GM23338 (cell line): Measurements from ENCODE around the gene ECHDC3.

ENCODE experiments used
- CREB1 ChIP-seq: fragments of 250-450 bp; sonication (Bioruptor Pico); IDR thresholded peaks from 2 replicates; pipeline ENCODE4 v1.5.0; 2020; ENCODE audit warnings: low read depth, mild to moderate bottlenecking, moderate library complexity
- CTCF ChIP-seq, 2 experiments: fragments of 200-600 bp in 1 of 2; sonication (generic) in 1 of 2; conservative IDR thresholded peaks; 2 replicates each; pipeline versions ENCODE4 v1.5.1 to v1.6.1; 2016 to 2017; ENCODE audit warnings: antibody characterized with exemption in 2 of 2, low read depth in 2 of 2, mild to moderate bottlenecking in 2 of 2, moderate library complexity in 1 of 2
- ETS1 ChIP-seq: IDR thresholded peaks from 2 replicates; pipeline ENCODE4 v1.6.1; 2016; ENCODE audit warnings: antibody characterized with exemption
- EZH2 ChIP-seq: fragments of 200-600 bp; sonication (generic); IDR thresholded peaks from one replicate; pipeline ENCODE4 v1.8.0; 2017; ENCODE audit warnings: antibody characterized with exemption, mild to moderate bottlenecking, low read depth; ENCODE audit not compliant: unreplicated experiment
- EZH2phosphoT487 ChIP-seq: fragments of 200-600 bp; sonication (generic); IDR thresholded peaks from one replicate; pipeline ENCODE4 v1.8.1; 2018; ENCODE audit warnings: antibody characterized with exemption; ENCODE audit not compliant: unreplicated experiment
- JUNB ChIP-seq: IDR thresholded peaks from one replicate; pipeline ENCODE4 v1.6.1; 2016; ENCODE audit warnings: antibody characterized with exemption; ENCODE audit not compliant: unreplicated experiment
- NANOG ChIP-seq: IDR thresholded peaks from 2 replicates; pipeline ENCODE4 v1.6.1; 2016; ENCODE audit warnings: antibody characterized with exemption, borderline replicate concordance
- POLR2AphosphoS5 ChIP-seq: IDR thresholded peaks from 2 replicates; pipeline ENCODE4 v1.6.1; 2016; ENCODE audit warnings: antibody characterized with exemption, low read depth
- REST ChIP-seq: IDR thresholded peaks from one replicate; pipeline ENCODE4 v1.6.1; 2018; ENCODE audit warnings: antibody characterized with exemption; ENCODE audit not compliant: unreplicated experiment
- STAT1 ChIP-seq: IDR thresholded peaks from one replicate; pipeline ENCODE4 v1.6.1; 2016; ENCODE audit warnings: antibody characterized with exemption; ENCODE audit not compliant: unreplicated experiment
- ZNF114 ChIP-seq: fragments of 250-450 bp; sonication (Bioruptor Pico); IDR thresholded peaks from 2 replicates; pipeline ENCODE4 v1.5.0; 2020; ENCODE audit warnings: mild to moderate bottlenecking, moderate library complexity
- ZNF331 ChIP-seq: fragments of 250-450 bp; sonication (Bioruptor Pico); IDR thresholded peaks from 2 replicates; pipeline ENCODE4 v1.5.0; 2020; ENCODE audit warnings: low read depth, mild to moderate bottlenecking, moderate library complexity

- TF ChIP-seq CTCF (conservative IDR thresholded peaks at IDR 0.05; ENCODE audit: low read depth in 2 of 2) (no peak), POLR2AphosphoS5 (no peak), EZH2phosphoT487 (no peak), REST (no peak), ZNF114 (CRISPR knock-in tag) (no peak), EZH2 (no peak), ZNF331 (CRISPR knock-in tag) (no peak), STAT1 (no peak), CREB1 (CRISPR knock-in tag) (no peak), ETS1 (no peak), JUNB (no peak), NANOG (no peak)
Observed at GRCh38 chr10:11795101-11795920, 53.1 kb downstream of the ECHDC3 start.
